Testis (tissue), 3 donors: ENCODE data around the gene IGFL1. TPM values are rescaled to one million over a fixed set of nuclear protein-coding genes. Genes with fewer than 3 reads are reported as not detected.
"Not testable (repeated sequence)": the region's sequence is repeated elsewhere in the genome, so short reads cannot be mapped to it uniquely, and the experiment has no call there.

ENCODE experiments used
- DNase-seq: peaks from one replicate; pipeline ENCODE4 v3.0.0-alpha.2; 2019
- H3K27ac ChIP-seq, 2 donors: fragments of 200-600 bp; sonication (generic); one replicate each; pipeline ENCODE4 v1.5.1; 2019
- H3K27me3 ChIP-seq: fragments of 200-600 bp; sonication (generic); one replicate; pipeline ENCODE4 v1.5.1; 2019
- H3K36me3 ChIP-seq: fragments of 200-600 bp; sonication (generic); one replicate; pipeline ENCODE4 v1.5.1; 2017; ENCODE audit warnings: low read depth; ENCODE audit errors: missing control alignments
- H3K4me1 ChIP-seq: fragments of 200-600 bp; sonication (generic); one replicate; pipeline ENCODE4 v1.5.1; 2019
- H3K4me3 ChIP-seq, 2 donors: fragments of 200-600 bp; sonication (generic); one replicate each; pipeline ENCODE4 v1.5.1; 2017 to 2019
- H3K9me3 ChIP-seq: fragments of 200-600 bp; sonication (generic); one replicate; pipeline ENCODE4 v1.5.1; 2017
- CTCF ChIP-seq, 3 experiments: fragments of 450-650 bp in 2 of 3; fragments of 200-600 bp in 1 of 3; sonication (generic) in 1 of 3; IDR thresholded peaks; one replicate each; pipeline ENCODE4 v1.5.1; 2016 to 2019; ENCODE audit warnings: antibody characterized with exemption in 3 of 3, mild to moderate bottlenecking in 2 of 3, moderate library complexity in 1 of 3
- POLR2A ChIP-seq: fragments of 450-650 bp; IDR thresholded peaks from one replicate; pipeline ENCODE4 v1.6.1; 2017; ENCODE audit warnings: antibody characterized with exemption, mild to moderate bottlenecking, moderate library complexity
- WGBS, 2 donors: methylation state at CpG; one replicate each; pipeline ENCODE4 v1.1.5; 2018; 5-methylcytosine and 5-hydroxymethylcytosine counted together
- intact Hi-C: fragments of 100-400 bp; cut with DNase I; formaldehyde crosslinking; loops from one replicate; pipeline ENCODE4 v1.15.1; 2023; ENCODE audit warnings: low total_unique reads
- polyA plus RNA-seq: library from polyadenylated mRNA; stranded (reverse); fragments of 350-450 nt; fragmentation: Illumina TruSeq; extraction: RNeasy Lipid Tissue Mini Kit (QIAGEN cat#74804); gene quantifications from one replicate; pipeline ENCODE4 v1.2.3, GENCODE V29; 2014; ENCODE audit warnings: low read depth, low replicate concordance; ENCODE audit not compliant: insufficient read depth
- total RNA-seq, 2 donors: library from RNA; depleted of rRNA; stranded (reverse); fragments of >200 nt; gene quantifications; one replicate each; pipeline ENCODE4 v1.2.3, GENCODE V29; 2016

IGFL1 gene
- total and polyA plus RNA-seq, 3 donors from 2014 or later, result 3.2 TPM; not detected in 2

GRCh38 chr19:46239193-46240024 is 9.9 kb downstream of the IGFL1 start:
- Histone ChIP-seq H3K27ac (no peak overlapping the region), H3K27me3 (no peaks in the 10 kb centered on the region), H3K36me3 (no peaks in the 10 kb centered on the region), H3K4me1 (no peaks in the 10 kb centered on the region), H3K9me3 (no peaks in the 10 kb centered on the region), H3K4me3 (no peak overlapping the region)
- WGBS, 2 donors, result 43 to 53% methylated on average over 6 of the region's 6 CpGs
- no peak for DNase-seq
- intact Hi-C loops, result no loop called here
- no peak for TF ChIP-seq POLR2A
- no peak for TF ChIP-seq CTCF (IDR thresholded peaks at IDR 0.05)

- intact Hi-C loops, result no loop called here
- no peaks in the 10 kb centered on the region for H3K9me3 ChIP-seq
Observed at GRCh38 chr19:46240693-46241092, 11.2 kb downstream of the IGFL1 start.

GRCh38 chr19:46241626-46242025 is 12.1 kb downstream of the IGFL1 start:
- Histone ChIP-seq H3K4me3 (no peak overlapping the region), H3K27me3 (no peaks in the 10 kb centered on the region), H3K27ac (no peak overlapping the region), H3K4me1 (no peaks in the 10 kb centered on the region), H3K36me3 (no peaks in the 10 kb centered on the region), H3K9me3 (no peaks in the 10 kb centered on the region)
- no peak for DNase-seq
- intact Hi-C loops, result no loop called here
- TF ChIP-seq CTCF (IDR thresholded peaks at IDR 0.05) (no peak), POLR2A (no peak)
- WGBS, 2 donors, result 49 to 53% methylated on average over 2 of the region's 2 CpGs

More at GRCh38 chr19:46240693-46241092, 11.2 kb downstream of the IGFL1 start:
- DNase-seq, result no peak
- no peak overlapping the region for H3K27ac ChIP-seq
- 55 to 67% methylated on average over 4 of the region's 4 CpGs for WGBS, 2 donors
- H3K4me1 ChIP-seq, result no peaks in the 10 kb centered on the region
- H3K4me3 ChIP-seq, result no peak overlapping the region
- no peaks in the 10 kb centered on the region for H3K36me3 ChIP-seq
- H3K27me3 ChIP-seq, result no peaks in the 10 kb centered on the region
- no peak for TF ChIP-seq CTCF (IDR thresholded peaks at IDR 0.05)

- H3K27ac ChIP-seq, intact Hi-C loops, H3K4me3 ChIP-seq, H3K4me1 ChIP-seq, H3K27me3 ChIP-seq, DNase-seq, H3K9me3 ChIP-seq, H3K36me3 ChIP-seq: not testable (repeated sequence)
- WGBS, 2 donors, result 92 to 94% methylated on average over 6 of the region's 6 CpGs
Observed at GRCh38 chr19:46243081-46243654, 13.6 kb downstream of the IGFL1 start.

GRCh38 chr19:46250076-46250735 is 20.7 kb downstream of the IGFL1 start:
- intact Hi-C loops, result no loop called here
- no peak overlapping the region for H3K4me3 ChIP-seq
- no peaks in the 10 kb centered on the region for H3K4me1 ChIP-seq
- H3K36me3 ChIP-seq, result no peaks in the 10 kb centered on the region
- no peaks in the 10 kb centered on the region for H3K9me3 ChIP-seq
- H3K27ac ChIP-seq, result no peak overlapping the region
- 53 to 64% methylated on average over 3 of the region's 3 CpGs for WGBS, 2 donors
- no peaks in the 10 kb centered on the region for H3K27me3 ChIP-seq
- DNase-seq, result no peak
- TF ChIP-seq CTCF (IDR thresholded peaks at IDR 0.05) (no peak), POLR2A (no peak)
